Activated CD4-positive, alpha-beta T cell treated with anti-CD3 and anti-CD28 coated beads for 4 hours (primary cell): ENCODE measurements around the gene EPB41L3.

Experiments used
- DNase-seq, 2 donors: peaks; one replicate each; pipeline ENCODE4 v3.0.0-alpha.2; 2020

EPB41L3 gene

GRCh38 chr18:5449858-5450509 is 93.8 kb downstream of the EPB41L3 start:
- no peak for DNase-seq

GRCh38 chr18:5447442-5447841 is 96.4 kb downstream of the EPB41L3 start:
- no peak for DNase-seq

- no peak for DNase-seq
Measured at GRCh38 chr18:5444847-5445246, 99.0 kb downstream of the EPB41L3 start.

- DNase-seq = no peak
Measured at GRCh38 chr18:5444269-5444668, 99.5 kb downstream of the EPB41L3 start.

GRCh38 chr18:5439986-5440696 is 103.7 kb downstream of the EPB41L3 start:
- DNase-seq = no peak

- no peak for DNase-seq
Measured at GRCh38 chr18:5434425-5434824, 109.4 kb downstream of the EPB41L3 start.

- DNase-seq = no peak
Measured at GRCh38 chr18:5431836-5432575, 111.8 kb downstream of the EPB41L3 start.

- DNase-seq = no peak
Measured at GRCh38 chr18:5430131-5430530, 113.7 kb downstream of the EPB41L3 start.

GRCh38 chr18:5429681-5430080 is 114.1 kb downstream of the EPB41L3 start:
- no peak for DNase-seq

GRCh38 chr18:5425721-5426120 is 118.1 kb downstream of the EPB41L3 start:
- DNase-seq = no peak

- DNase-seq = no peak
Measured at GRCh38 chr18:5424903-5425664, 118.7 kb downstream of the EPB41L3 start.

- DNase-seq = no peak
Measured at GRCh38 chr18:5422626-5423025, 121.2 kb downstream of the EPB41L3 start.

- DNase-seq = no peak
Measured at GRCh38 chr18:5421981-5422380, 121.8 kb downstream of the EPB41L3 start.

- no peak for DNase-seq
Measured at GRCh38 chr18:5420906-5421305, 122.9 kb downstream of the EPB41L3 start.

GRCh38 chr18:5419601-5420000 is 124.2 kb downstream of the EPB41L3 start:
- no peak for DNase-seq

GRCh38 chr18:5419030-5419429 is 124.8 kb downstream of the EPB41L3 start:
- no peak for DNase-seq

GRCh38 chr18:5417342-5417741 is 126.5 kb downstream of the EPB41L3 start:
- DNase-seq = no peak

GRCh38 chr18:5416112-5416511 is 127.7 kb downstream of the EPB41L3 start:
- DNase-seq = no peak

- DNase-seq = no peak
Measured at GRCh38 chr18:5415665-5416064, 128.1 kb downstream of the EPB41L3 start.

GRCh38 chr18:5415031-5415430 is 128.8 kb downstream of the EPB41L3 start:
- DNase-seq = no peak

GRCh38 chr18:5414546-5414945 is 129.3 kb downstream of the EPB41L3 start:
- no peak for DNase-seq

GRCh38 chr18:5413447-5413846 is 130.3 kb downstream of the EPB41L3 start:
- no peak for DNase-seq

- DNase-seq = no peak
Measured at GRCh38 chr18:5410582-5410981, 133.2 kb downstream of the EPB41L3 start.
